T-helper 17 cell (primary cell): ENCODE measurements around the gene WDR48. TPM values are rescaled to one million over a fixed set of nuclear protein-coding genes. Genes with fewer than 3 reads are reported as not detected.

ENCODE experiments used
- ATAC-seq: fragments of 150-1000 bp; cut with Tn5 transposase; 2 replicates; pipeline ENCODE4 v1.10.0; 2021; ENCODE audit warnings: mild to moderate bottlenecking, moderate library complexity
- DNase-seq, 3 donors: peaks; one replicate each; pipeline versions ENCODE4 v3.0.0 to v3.0.0-alpha.2; 2020 to 2021
- H3K9me3 ChIP-seq: one replicate; pipeline ENCODE4 v1.7.0; 2013; ENCODE audit warnings: low read length, mild to moderate bottlenecking; ENCODE audit not compliant: control insufficient read depth, poor library complexity, severe bottlenecking
- H3K27ac Mint-ChIP-seq: one replicate; pipeline ENCODE4 v1.8.0; 2022; ENCODE audit warnings: mild to moderate bottlenecking, moderate library complexity, mixed read lengths
- H3K27me3 Mint-ChIP-seq: one replicate; pipeline ENCODE4 v1.8.0; 2022; ENCODE audit warnings: mixed read lengths
- H3K36me3 Mint-ChIP-seq: one replicate; pipeline ENCODE4 v1.8.0; 2022; ENCODE audit warnings: low read depth, mixed read lengths
- H3K4me1 Mint-ChIP-seq: one replicate; pipeline ENCODE4 v1.8.0; 2022; ENCODE audit warnings: mild to moderate bottlenecking, mixed read lengths
- H3K4me3 Mint-ChIP-seq: one replicate; pipeline ENCODE4 v1.8.0; 2022; ENCODE audit warnings: mild to moderate bottlenecking, moderate library complexity, mixed read lengths
- total RNA-seq, 4 donors: library from RNA in 2 of 4; stranded (reverse) in 2 of 4; gene quantifications; one replicate each; pipeline ENCODE4 v1.2.3 and lab custom pipeline; 2022 to 2026

Gene WDR48
- 100 to 1,000 TPM; 102 to 107 TPM for total RNA-seq
- 99.0 to 118 reads per million in 2 donors for total RNA-seq (lab: John Stamatoyannopoulos, UW)

- peaks cover 6% of the 10 kb centered on the region for H3K36me3 Mint-ChIP-seq
- peak; percentile 90 for ATAC-seq
- DNase-seq = peak; percentile 83 to 86 (median 84)
- peaks cover 51% of the 10 kb centered on the region for H3K4me1 Mint-ChIP-seq
- no peaks in the 10 kb centered on the region for H3K9me3 ChIP-seq
- peak within 1 kb of the TSS; percentile 95 for H3K4me3 Mint-ChIP-seq
- no peaks in the 10 kb centered on the region for H3K27me3 Mint-ChIP-seq
- peak within 1 kb of the TSS; percentile 99 for H3K27ac Mint-ChIP-seq
These were observed at the start of gene WDR48, which contains the start of gene SCN11A for GRCh38 chr3:39051649-39052561. Gene WDR48 (plus strand): TSS chr3:39052016. CDS start chr3:39052026, 10 bp downstream. Gene SCN11A (minus strand): TSS chr3:39051944. CDS start chr3:38950362, 101,582 bp downstream.

- no peaks in the 10 kb centered on the region for H3K4me1 Mint-ChIP-seq
- no peaks in the 10 kb centered on the region for H3K9me3 ChIP-seq
- H3K36me3 Mint-ChIP-seq = no peaks in the 10 kb centered on the region
- peaks cover 47% of the 10 kb centered on the region for H3K27me3 Mint-ChIP-seq
- DNase-seq (no peak), ATAC-seq (no peak)
- H3K4me3 Mint-ChIP-seq = no peak overlapping the region
- no peak overlapping the region for H3K27ac Mint-ChIP-seq
These were observed 46.5 kb upstream of the WDR48 start for GRCh38 chr3:39005295-39005694.

GRCh38 chr3:39011191-39011736 lies 40.6 kb upstream of the WDR48 start:
- no peak overlapping the region for H3K4me3 Mint-ChIP-seq
- ATAC-seq = no peak
- H3K27ac Mint-ChIP-seq = no peak overlapping the region
- no peaks in the 10 kb centered on the region for H3K9me3 ChIP-seq
- no peak for DNase-seq
- H3K4me1 Mint-ChIP-seq = no peaks in the 10 kb centered on the region
- peaks cover 51% of the 10 kb centered on the region for H3K27me3 Mint-ChIP-seq
- H3K36me3 Mint-ChIP-seq = no peaks in the 10 kb centered on the region

- no peak for ATAC-seq
- peaks cover 52% of the 10 kb centered on the region for H3K27me3 Mint-ChIP-seq
- H3K9me3 ChIP-seq = no peaks in the 10 kb centered on the region
- no peaks in the 10 kb centered on the region for H3K36me3 Mint-ChIP-seq
- no peak for DNase-seq
- no peak overlapping the region for H3K4me3 Mint-ChIP-seq
- H3K27ac Mint-ChIP-seq = no peak overlapping the region
- H3K4me1 Mint-ChIP-seq = no peaks in the 10 kb centered on the region
These were observed 38.5 kb upstream of the WDR48 start for GRCh38 chr3:39013289-39013688.

GRCh38 chr3:39013921-39014509 lies 37.8 kb upstream of the WDR48 start:
- no peaks in the 10 kb centered on the region for H3K9me3 ChIP-seq
- H3K4me3 Mint-ChIP-seq = no peak overlapping the region
- no peak for ATAC-seq
- no peak for DNase-seq
- H3K27me3 Mint-ChIP-seq = peaks cover 56% of the 10 kb centered on the region
- no peak overlapping the region for H3K27ac Mint-ChIP-seq
- no peaks in the 10 kb centered on the region for H3K36me3 Mint-ChIP-seq
- no peaks in the 10 kb centered on the region for H3K4me1 Mint-ChIP-seq

GRCh38 chr3:39015418-39015817 lies 36.4 kb upstream of the WDR48 start:
- ATAC-seq (no peak), DNase-seq (no peak)
- H3K27ac Mint-ChIP-seq = no peak overlapping the region
- H3K36me3 Mint-ChIP-seq = peaks cover 3% of the 10 kb centered on the region
- no peaks in the 10 kb centered on the region for H3K4me1 Mint-ChIP-seq
- H3K4me3 Mint-ChIP-seq = no peak overlapping the region
- H3K27me3 Mint-ChIP-seq = peaks cover 63% of the 10 kb centered on the region
- no peaks in the 10 kb centered on the region for H3K9me3 ChIP-seq

GRCh38 chr3:39019299-39019698 lies 32.5 kb upstream of the WDR48 start:
- Mint-ChIP-seq H3K4me3 (no peak overlapping the region), H3K27ac (no peak overlapping the region), H3K4me1 (no peaks in the 10 kb centered on the region), H3K36me3 (peaks cover 5% of the 10 kb centered on the region), H3K27me3 (peaks cover 51% of the 10 kb centered on the region)
- no peaks in the 10 kb centered on the region for H3K9me3 ChIP-seq
- ATAC-seq = no peak
- no peak for DNase-seq

GRCh38 chr3:39021029-39021428 lies 30.8 kb upstream of the WDR48 start:
- Mint-ChIP-seq H3K36me3 (peaks cover 5% of the 10 kb centered on the region), H3K27ac (no peak overlapping the region), H3K4me1 (no peaks in the 10 kb centered on the region), H3K4me3 (no peak overlapping the region), H3K27me3 (peaks cover 46% of the 10 kb centered on the region)
- no peak for DNase-seq
- ATAC-seq = peak; percentile 50
- no peaks in the 10 kb centered on the region for H3K9me3 ChIP-seq

- ATAC-seq = no peak
These were observed 30.1 kb upstream of the WDR48 start for GRCh38 chr3:39021465-39022285.

GRCh38 chr3:39022286-39022630 lies 29.6 kb upstream of the WDR48 start:
- no peak for ATAC-seq
- Mint-ChIP-seq H3K27ac (no peak overlapping the region), H3K36me3 (peaks cover 7% of the 10 kb centered on the region), H3K4me1 (no peaks in the 10 kb centered on the region), H3K27me3 (peaks cover 49% of the 10 kb centered on the region), H3K4me3 (no peak overlapping the region)
- no peak for DNase-seq
- no peaks in the 10 kb centered on the region for H3K9me3 ChIP-seq

More at GRCh38 chr3:39021465-39022285, 30.1 kb upstream of the WDR48 start:
- no peaks in the 10 kb centered on the region for H3K4me1 Mint-ChIP-seq
- no peaks in the 10 kb centered on the region for H3K9me3 ChIP-seq
- peaks cover 50% of the 10 kb centered on the region for H3K27me3 Mint-ChIP-seq
- H3K4me3 Mint-ChIP-seq = no peak overlapping the region
- peaks cover 7% of the 10 kb centered on the region for H3K36me3 Mint-ChIP-seq
- DNase-seq = no peak
- H3K27ac Mint-ChIP-seq = no peak overlapping the region

GRCh38 chr3:39024497-39024896 lies 27.3 kb upstream of the WDR48 start:
- no peak for DNase-seq
- no peaks in the 10 kb centered on the region for H3K9me3 ChIP-seq
- Mint-ChIP-seq H3K4me3 (no peak overlapping the region), H3K27ac (no peak overlapping the region), H3K36me3 (peaks cover 4% of the 10 kb centered on the region), H3K27me3 (peaks cover 48% of the 10 kb centered on the region), H3K4me1 (no peaks in the 10 kb centered on the region)
- no peak for ATAC-seq

GRCh38 chr3:39025222-39025970 lies 26.4 kb upstream of the WDR48 start:
- Mint-ChIP-seq H3K36me3 (peaks cover 4% of the 10 kb centered on the region), H3K4me3 (no peak overlapping the region), H3K4me1 (no peaks in the 10 kb centered on the region), H3K27me3 (peaks cover 48% of the 10 kb centered on the region), H3K27ac (no peak overlapping the region)
- H3K9me3 ChIP-seq = no peaks in the 10 kb centered on the region
- ATAC-seq (no peak), DNase-seq (no peak)
